ENCODE measurements around the gene UBE3B.

The UBE3B gene

DNA sequence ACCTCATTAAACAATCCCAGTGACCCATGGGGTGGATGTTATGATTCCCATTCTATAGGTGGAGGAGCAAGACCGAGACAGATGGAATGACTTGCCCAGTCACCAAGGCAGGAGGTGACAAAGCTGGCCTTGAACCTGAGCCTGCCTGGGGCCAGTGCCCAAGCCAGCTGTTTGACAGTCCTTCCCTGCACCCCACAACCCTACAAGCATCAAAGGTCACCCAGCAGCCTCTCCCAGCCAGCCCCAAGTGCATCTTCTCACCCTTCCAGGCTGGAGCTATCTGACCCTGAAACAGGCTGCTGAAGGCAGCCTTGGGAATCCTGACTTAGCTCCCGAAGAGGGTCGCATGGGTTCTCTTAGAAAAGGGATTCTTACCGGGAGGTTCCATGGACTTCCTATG lies 75.5 kb downstream of the UBE3B start:
- no peak for DNase-seq (ENCODE audit: low read depth)

DNA sequence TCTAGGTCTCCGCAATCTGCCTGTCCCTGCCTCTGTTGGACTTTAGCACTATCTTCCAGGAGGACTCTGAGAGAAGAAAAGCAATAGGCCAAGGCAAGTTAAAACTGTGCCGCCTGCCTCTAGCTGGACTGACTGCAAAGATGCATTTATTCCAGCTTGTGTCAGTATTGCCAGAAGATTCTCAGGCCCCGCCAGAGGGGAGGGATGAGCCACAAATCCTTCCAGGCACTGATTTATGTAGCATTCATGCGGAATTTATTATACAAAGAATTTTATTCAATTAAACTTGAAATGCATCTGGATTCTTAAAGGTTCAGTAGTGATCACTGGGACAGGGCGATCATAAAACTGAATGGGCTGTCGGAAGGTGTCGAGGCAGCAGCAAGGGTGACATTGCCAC lies 76.0 kb downstream of the UBE3B start:
- no peak for DNase-seq (ENCODE audit: low read depth)

DNA sequence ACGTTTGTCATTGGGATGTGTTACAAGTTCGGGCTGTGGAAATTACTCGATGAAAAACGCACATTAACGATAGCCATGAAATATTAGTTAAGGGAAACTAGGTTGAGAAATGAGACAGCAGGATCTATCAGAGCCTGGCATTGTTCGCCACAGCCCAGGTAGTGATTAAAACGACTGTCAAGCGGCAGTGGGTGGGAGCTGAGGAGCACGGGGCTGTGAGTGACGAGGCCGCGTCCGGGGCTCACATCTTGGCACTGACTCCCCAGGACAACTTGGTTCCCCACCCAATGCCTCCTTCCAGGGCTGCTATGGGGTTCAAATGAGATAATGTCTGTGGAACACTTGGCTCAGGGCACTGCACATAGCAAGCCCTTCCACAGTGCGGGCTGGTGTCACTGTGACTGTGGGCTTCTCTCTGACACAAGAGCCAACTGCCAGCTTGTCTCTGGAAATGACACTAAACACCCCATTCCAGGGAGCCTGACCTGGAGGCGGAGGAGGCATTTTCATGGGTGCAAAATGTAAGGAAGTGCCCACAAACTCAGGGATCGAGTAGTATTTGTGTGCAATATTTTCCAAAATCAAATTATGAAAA lies 76.6 kb downstream of the UBE3B start:
- DNase-seq (ENCODE audit: low read depth), result no peak

DNA sequence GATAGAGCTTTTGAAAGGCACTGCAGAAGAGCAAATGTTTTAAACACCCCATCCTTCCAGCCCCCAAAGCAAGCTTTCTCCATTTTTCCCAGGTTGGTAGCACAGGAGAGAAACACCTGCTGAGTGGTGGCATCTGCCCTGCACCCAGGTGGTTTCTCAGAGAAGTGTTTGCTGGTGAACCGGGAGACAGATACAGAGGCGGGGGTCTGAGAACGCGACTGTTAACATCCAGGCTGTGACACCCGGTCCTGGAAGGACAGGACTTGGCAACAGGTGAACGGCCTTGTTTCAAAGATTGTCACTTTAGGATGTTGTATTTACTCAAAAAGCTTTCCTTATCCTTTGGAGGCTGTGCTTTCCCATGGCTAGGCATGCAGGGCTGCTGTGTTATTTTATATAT lies 77.3 kb downstream of the UBE3B start:
- no peak for DNase-seq (ENCODE audit: low read depth)

DNA sequence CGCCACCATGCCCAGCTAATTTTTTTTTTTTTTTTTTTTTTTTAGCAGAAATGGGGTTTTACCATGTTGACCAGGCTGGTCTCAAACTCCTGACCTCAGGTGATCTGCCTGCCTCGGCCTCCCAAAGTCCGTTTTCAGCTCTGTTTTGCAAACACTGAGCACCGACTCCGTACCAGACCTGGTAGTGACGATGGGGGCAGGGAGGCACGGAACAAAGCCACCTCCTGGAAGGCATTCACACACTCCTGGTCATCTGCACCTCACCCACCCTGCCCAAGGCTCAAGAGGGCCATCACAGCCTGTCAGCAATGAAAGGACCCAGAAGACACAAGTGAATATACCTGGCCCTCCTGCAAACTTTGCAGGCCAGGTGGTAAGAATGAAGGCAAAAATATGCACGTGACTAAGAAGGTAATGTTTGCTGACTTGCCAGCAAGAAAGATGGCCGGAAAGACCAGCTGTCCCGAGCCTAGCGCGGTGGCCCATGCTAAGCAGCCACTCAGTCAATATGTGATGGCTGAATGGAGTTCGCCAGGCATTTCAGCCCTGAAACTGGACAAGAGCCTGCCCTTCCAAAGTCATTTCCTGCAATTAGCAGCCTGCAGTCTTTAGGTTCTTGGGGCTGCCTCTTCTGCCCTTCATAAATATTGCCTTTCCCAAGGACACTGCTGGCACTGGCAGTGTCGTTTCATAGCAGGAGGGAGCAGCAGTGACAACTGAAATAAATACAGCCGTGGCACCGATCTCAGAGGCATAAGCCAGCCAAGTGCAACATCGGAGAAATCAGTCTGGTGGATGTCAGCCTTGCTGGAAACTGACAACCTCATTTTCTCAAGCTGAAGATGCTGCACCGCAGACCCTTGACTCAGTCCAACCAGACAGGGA lies 78.2 kb downstream of the UBE3B start:
- DNase-seq (ENCODE audit: low read depth), result no peak

DNA sequence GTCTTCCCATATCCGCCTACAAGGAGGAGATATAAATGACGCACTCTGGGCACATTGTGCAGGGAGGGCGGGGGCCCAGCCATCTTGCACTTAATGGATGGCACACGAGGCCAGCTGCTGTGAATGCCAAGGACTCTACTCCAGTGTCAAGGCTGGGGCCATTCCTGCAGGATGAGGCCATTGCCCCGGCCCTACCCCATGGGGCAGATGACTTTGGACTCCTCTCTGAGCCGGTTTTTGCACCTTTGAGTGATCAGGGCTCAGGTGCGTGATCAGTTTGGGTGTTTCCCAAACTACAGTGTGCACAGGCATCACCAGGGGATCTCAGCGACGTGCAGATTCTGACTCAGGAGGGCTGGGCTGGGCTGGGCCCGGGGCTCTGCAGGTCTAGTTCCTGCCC lies 79.8 kb downstream of the UBE3B start:
- no peak for DNase-seq (ENCODE audit: low read depth)

DNA sequence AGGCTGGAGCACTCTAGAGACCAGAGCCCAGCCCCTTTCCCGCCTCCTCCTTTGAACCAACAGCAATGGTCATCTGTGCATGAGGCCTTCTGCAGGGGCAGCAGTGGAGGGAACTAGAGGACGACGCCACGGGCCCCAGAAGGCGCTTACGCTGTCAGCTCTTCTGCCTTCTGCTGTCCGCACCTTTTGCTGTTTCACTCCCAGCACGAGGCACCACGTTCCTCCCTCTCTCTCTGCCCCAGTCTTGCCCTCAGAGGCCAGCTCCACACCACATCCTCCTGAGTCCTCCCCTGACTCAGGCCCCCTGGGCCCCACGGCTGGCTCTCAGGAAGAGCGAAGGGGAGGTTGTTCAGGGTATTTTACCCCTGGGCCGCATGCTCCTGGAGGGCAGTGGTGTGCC lies 80.4 kb downstream of the UBE3B start:
- no peak for DNase-seq (ENCODE audit: low read depth)

DNA sequence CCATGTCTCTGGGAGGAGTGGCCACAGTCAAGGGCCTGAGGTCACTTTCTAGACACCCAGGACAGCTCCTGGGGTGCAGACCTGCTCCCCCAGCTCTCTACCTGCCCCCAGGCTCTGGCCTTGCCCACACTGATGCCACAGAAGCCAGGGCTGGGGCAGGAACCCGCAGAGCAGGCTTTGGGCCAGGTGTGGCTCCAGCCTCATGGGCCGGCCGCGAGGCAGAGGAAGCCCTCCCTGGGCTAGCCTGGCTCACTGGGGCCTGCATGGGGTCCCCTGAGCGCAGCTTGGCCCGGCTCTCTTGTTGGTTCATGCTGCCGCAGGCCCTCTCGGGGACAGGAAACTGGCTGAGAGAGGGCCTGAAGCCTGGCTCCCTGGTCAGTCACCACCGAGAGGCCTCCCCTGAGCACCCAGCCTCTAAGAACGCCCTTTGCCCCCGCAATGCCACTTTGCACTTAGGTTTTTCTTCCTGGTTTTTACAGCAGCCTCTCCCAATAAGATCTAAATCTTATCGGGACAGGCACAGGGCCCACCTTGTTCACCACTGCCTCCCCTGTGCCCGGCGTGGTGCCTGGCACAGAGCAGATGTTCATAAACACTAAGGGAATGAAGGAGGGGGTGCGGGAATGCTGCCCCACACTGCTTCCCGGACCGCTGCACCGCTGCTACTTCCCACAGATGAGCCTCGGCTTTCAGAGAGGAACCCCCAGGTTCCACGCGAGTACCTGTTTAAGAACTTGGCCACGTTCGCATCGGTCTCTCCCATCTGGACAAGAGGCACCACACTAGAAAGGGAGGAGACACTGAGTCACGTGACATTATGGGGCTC lies 81.2 kb downstream of the UBE3B start:
- DNase-seq (ENCODE audit: low read depth), result no peak

DNA sequence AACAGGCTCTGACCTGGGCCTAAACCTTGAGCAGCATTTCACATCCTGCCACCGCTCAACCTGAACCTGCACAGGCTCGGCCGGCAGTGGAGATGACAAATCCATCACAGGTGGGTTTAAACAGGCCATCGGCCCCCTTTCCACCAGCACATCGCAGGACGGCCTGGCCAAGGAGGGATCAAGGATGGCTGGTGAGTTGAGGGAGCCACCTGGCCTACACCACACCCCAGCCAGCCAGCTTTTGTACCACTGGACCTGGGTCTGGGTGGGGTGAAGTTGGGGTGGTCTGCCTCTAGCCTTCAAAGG lies 81.7 kb downstream of the UBE3B start:
- DNase-seq (ENCODE audit: low read depth), result no peak

DNA sequence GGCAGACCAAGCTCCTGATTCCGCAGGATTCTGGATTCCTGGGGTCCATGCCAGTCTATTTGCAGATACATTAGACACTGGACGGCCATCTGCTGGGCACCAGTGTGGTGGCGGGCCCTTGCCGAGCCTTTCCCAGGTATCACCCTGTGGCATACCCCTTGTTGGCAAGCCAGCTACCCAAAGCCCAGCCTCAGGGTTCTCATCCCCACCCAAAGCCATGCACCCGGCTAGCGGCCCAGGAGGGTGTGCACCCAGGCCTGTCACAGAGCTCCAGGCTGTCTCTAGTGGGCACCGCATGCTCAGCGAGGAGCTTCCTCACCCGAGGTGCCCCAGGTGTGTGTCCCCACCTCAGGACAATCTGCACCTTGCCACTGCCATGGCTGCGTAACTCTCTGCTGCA lies 82.2 kb downstream of the UBE3B start:
- DNase-seq (ENCODE audit: low read depth), result no peak

DNA sequence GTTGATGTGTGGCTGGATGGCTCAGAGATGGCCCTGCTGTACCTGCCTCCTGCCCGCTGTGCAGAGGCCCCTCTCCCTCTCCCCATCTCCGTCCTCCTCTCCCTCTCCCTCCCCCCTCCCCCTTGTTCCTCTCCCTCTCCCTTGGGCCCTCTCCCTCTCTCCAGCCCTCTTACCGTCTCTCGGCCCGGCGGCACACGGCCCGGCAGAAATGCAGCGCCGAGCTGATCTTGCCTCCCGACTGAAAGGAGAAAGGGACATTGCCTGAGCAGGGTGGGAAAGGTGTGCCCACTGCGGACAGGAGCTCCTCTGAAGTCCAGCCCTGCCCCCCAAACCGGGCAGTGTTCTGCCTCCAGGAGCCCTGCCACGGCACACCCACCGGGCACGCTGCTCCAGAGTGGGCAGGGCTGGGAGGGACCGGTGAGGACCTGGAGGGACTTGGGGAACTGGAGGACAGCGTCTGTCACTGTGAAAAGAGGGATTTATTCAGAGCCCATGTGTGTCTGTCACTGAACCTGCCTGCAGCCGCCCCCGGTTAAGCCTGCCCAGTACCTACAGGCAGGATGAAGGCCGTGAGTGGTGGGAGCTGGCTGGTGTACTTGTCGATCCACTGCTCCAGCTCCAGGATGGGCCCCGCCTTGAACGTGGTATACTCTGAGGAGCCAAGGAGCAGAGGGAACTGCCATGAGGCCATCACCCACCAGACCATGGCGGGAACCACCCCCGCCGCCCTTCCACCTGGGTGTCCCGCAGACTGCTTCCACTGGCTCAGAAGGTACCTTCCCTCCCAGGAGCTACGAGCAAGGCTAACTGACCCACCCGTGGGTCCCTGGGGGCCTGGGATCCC lies 83.7 kb downstream of the UBE3B start:
- no peak for DNase-seq (ENCODE audit: low read depth)

DNA sequence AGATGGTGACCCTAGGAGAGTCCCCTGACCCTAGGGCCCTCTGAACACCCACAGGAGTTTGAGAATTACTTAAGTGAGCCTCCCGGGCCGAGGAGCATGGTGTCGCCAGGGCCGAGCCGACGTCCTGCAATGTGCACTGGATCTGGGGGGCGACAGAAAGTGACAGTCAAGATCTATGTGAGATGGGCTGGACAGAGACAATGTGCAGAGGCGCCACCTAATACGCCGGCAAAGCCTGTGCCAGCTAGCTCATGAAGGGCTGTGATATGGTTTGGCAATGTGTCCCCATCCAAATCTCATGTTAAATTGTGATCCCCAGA lies 84.2 kb downstream of the UBE3B start:
- DNase-seq (ENCODE audit: low read depth), result no peak

DNA sequence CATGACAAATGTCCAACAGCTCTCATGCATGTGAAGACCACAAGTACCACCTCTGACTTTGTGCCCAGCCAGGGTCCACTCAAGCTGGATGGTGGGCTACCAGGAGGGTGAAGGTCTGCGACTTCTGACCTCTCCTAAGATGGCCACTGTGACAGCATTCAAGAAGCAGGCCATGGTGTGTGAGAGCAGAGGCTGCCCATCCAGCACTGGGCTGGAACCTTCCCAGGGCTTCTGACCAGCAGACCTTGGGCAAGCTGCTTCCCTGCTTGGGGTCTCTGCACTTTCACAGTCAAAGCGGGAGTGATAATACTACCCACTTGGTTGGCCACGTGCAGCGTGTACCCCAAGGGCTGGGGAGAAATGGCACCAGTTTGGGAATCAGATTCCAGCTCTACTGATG lies 85.4 kb downstream of the UBE3B start:
- no peak for DNase-seq (ENCODE audit: low read depth)

DNA sequence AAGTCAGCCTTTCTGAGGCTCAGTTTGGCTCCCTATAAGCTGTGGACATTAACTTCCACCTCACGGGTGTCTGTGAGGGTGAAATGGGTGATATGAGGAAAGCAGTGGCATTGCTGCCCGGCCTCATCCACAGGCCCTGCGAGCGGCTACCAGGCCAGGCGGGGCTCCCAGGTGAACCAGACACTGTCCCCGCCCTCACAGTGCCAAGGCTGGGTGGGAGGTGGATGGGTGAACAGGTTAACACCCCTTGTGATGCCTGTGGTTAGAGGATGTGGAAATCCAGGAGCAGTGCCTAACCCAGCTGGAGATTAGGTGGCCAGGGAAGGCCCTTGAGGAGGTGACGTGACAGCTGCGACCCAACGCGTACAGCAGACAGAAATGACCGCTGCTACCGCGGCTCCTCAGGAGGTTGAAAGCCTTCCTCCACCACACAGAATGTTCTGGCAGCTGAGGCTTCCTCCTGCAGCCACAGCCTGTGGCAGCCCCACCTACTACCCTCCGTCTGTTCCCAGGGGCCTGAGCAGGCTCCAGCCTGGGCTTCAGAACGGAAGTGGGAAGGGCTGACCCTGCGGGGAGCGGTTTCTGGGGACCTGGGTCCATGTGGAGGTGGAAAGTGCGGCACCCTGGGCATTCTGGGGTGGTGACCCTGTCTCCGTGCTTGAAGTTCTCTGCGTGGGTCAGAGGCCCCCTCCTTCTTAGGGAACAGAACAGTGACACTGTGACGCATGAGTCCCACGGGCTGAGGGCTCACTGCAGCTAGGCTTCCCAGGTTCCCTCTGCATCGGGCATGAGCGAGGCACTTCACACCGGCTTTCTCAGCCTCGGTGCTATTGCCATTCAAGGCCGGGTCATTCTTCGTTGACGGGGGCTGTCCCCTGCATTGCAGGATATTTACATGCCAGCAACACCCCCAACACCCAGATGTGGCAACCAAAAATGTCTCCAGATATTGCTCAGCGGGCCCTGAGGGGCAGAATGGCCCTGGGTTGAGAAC lies 86.2 kb downstream of the UBE3B start:
- DNase-seq (ENCODE audit: low read depth), result no peak

DNA sequence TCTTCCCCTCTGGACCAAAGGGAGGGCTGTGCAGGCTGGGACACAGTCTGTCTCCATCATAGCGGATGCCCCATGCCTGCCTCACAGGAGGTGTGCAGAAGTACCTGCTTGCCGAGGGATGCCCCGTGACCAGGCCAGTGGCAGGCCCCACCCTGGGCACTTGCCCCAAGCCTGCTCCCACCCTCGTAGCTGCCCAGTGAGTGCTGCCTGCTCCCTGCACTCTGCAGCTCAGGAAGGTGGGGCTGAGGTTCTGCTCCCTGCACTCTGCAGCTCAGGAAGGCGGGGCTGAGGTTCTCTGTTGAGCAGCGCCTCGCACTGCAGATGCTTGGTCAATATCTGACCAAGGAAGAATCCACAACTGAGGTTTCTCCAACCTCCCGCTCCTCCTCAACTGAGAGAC lies 89.0 kb downstream of the UBE3B start:
- no peak for DNase-seq (ENCODE audit: low read depth)

DNA sequence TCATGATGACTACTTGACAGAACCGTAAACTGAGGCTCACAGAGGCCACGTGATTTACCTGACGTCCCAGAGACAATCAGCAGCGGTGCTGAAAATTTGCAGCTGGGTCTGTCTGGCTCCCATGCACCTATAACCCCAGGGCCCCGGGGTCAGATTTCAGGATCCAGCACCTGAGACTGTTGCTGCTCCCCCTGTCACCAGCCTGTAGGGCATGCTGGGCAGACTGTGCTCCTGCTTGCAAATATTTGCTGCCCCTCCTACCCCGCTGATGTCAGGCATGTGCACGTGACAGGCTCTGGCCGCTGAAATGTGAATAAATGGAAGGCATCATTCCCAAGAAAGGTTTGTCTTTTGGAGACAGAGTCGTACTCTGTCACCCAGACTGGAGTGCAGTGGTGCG lies 89.9 kb downstream of the UBE3B start:
- no peak for DNase-seq (ENCODE audit: low read depth)

DNA sequence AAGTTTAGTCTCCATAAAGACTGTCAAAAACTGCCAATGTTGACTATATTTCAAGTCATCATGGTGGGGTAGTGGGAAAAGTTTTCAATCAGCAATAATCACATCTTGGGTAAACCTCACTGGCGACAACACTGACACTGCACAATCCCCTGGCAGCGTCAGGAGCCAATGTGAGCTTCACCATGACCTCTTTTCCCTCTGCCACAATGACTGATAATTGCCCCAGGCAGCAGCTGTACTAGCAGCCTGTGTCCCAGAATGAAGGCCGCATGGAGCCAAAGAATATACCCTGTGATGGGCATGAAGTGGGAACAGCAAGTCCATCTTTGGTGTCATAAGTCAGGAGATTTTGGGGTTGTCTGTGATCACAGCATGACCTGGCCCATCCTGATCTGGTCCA lies 90.5 kb downstream of the UBE3B start:
- DNase-seq (ENCODE audit: low read depth), result no peak

DNA sequence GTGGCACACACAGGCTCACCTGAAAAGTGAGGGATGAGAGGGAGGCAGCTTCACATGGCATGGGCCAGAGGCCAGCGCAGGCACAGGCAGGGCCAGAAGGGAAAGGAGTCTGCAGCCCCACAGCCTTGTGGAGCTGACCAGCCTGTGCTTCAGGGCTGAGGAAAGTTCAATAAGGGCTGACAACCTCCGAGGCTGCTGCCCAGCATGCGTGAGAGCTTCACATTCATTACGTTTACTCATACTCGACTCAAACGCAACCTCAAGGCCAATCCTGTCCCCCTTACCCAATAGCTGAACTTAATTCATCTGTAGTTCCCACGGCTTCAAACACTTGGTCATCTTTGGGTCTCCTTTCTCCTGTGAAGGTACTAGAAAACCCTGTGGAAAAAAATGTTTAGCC lies 91.1 kb downstream of the UBE3B start:
- no peak for DNase-seq (ENCODE audit: low read depth)

DNA sequence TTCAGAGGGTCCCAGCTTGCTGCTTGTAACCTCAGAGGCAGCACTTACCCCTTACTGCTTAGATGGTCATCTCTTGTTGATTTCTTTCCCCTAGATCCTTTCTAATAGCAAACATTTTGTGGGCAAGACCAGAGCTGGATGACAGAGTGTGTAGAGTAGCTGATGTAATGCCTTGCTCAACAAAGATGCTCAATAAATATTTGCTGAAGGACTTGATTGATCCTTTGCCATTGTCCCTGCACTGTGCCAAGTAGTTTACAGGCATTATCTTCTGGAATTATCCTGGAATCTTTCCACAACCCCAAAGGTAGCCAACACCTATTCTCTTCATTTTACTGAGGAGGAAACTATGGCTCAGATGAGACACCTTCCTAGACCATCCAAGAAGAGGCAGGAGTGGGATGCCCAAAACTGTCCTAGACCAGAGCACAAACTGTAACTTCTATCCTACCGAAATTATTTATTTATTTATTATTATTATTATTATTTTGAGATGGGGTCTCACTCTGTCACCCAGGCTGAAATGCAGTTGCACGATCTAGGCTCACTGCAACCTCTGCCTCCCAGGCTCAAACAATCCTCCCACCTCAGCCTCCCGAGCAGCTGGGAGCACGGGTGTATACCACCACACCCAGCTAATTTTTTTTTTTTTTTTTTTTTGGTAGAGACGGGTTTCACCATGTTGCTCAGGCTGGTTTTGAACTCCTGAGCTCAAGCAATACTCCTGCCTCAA lies 94.5 kb downstream of the UBE3B start:
- no peak for DNase-seq (ENCODE audit: low read depth)

DNA sequence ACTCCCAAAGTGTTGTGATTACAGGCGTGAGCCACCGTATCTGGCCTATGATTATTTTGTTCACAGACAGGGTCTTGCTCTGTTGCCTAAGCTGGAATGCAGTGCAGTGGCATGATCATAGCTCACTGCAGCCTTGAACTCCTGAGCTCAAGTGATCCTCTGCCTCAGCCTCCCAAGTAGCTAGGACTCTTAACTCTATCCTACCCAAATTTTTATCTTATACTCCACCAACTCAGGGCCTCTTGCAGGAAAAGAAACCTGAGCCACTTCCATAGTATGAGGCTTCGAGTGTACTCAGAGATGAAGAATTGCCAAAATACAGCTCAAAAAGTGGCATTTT lies 95.0 kb downstream of the UBE3B start:
- no peak for DNase-seq (ENCODE audit: low read depth)

Measured in activated T-cell treated with anti-CD3 and anti-CD28 coated beads for 1 hour (primary cell).